HG02840 (cell line): ENCODE data around the gene PHF21A.
"Not testable (repeated sequence)": the region's sequence is repeated elsewhere in the genome, so short reads cannot be mapped to it uniquely, and the experiment has no call there.

ENCODE experiments used
- ATAC-seq: cut with Tn5 transposase; IDR thresholded peaks from one replicate; pipeline ENCODE4 v1.9.1; 2021; ENCODE audit warnings: mild to moderate bottlenecking, moderate library complexity, moderate number of reproducible peaks; ENCODE audit not compliant: unreplicated experiment, low FRiP score

Gene PHF21A

GRCh38 chr11:46120346-46121300, 631 bp downstream of the PHF21A start:
- no peak for ATAC-seq

- ATAC-seq, result no peak
These were observed 1.7 kb downstream of the PHF21A start for GRCh38 chr11:46119352-46120216.

GRCh38 chr11:46118702-46119351, 2.4 kb downstream of the PHF21A start:
- ATAC-seq, result no peak

GRCh38 chr11:46117842-46118241, 3.4 kb downstream of the PHF21A start:
- ATAC-seq, result no peak

- ATAC-seq, result not testable (repeated sequence)
These were observed 4.6 kb downstream of the PHF21A start for GRCh38 chr11:46116712-46117037.

GRCh38 chr11:46116007-46116711, 5.1 kb downstream of the PHF21A start:
- no peak for ATAC-seq

GRCh38 chr11:46114961-46115360, 6.3 kb downstream of the PHF21A start:
- no peak for ATAC-seq

- ATAC-seq, result no peak
These were observed 6.9 kb downstream of the PHF21A start for GRCh38 chr11:46114378-46114777.

GRCh38 chr11:46112961-46113607, 8.2 kb downstream of the PHF21A start:
- ATAC-seq, result no peak

- no peak for ATAC-seq
These were observed 12.5 kb downstream of the PHF21A start for GRCh38 chr11:46108751-46109150.

- no peak for ATAC-seq
These were observed 13.5 kb downstream of the PHF21A start for GRCh38 chr11:46107780-46108179.

- no peak for ATAC-seq
These were observed 13.9 kb downstream of the PHF21A start for GRCh38 chr11:46107408-46107718.

- no peak for ATAC-seq
These were observed 14.5 kb downstream of the PHF21A start for GRCh38 chr11:46106530-46107407.

GRCh38 chr11:46105926-46106325, 15.3 kb downstream of the PHF21A start:
- ATAC-seq, result no peak

GRCh38 chr11:46105134-46105628, 16.1 kb downstream of the PHF21A start:
- ATAC-seq, result no peak

- ATAC-seq, result no peak
These were observed 18.4 kb downstream of the PHF21A start for GRCh38 chr11:46102843-46103242.

GRCh38 chr11:46100670-46101069, 20.6 kb downstream of the PHF21A start:
- ATAC-seq, result no peak

- ATAC-seq, result no peak
These were observed 21.3 kb downstream of the PHF21A start for GRCh38 chr11:46099963-46100316.

- no peak for ATAC-seq
These were observed 30.9 kb downstream of the PHF21A start for GRCh38 chr11:46090375-46090774.
